Fibroblast of mammary gland (primary cell): ENCODE data around the gene TMC1.
"Not testable (repeated sequence)": the region's sequence is repeated elsewhere in the genome, so short reads cannot be mapped to it uniquely, and the experiment has no call there.

Experiments
- DNase-seq: peaks from one replicate; pipeline ENCODE4 v3.0.0-alpha.2; 2010; ENCODE audit warnings: low read depth
- H3K4me3 ChIP-seq: 2 replicates; pipeline ENCODE4 v1.5.1; 2011; ENCODE audit warnings: low read depth, mild to moderate bottlenecking, low read length, moderate library complexity; ENCODE audit not compliant: control insufficient read depth
- CTCF ChIP-seq: conservative IDR thresholded peaks from 2 replicates; pipeline ENCODE4 v1.5.1; 2011; ENCODE audit warnings: low read depth, low read length, inconsistent platforms; ENCODE audit not compliant: control insufficient read depth, insufficient read depth

The TMC1 gene

GRCh38 chr9:72480921-72481320 lies 40.5 kb upstream of the TMC1 start:
- peak; percentile 40 for DNase-seq

GRCh38 chr9:72485821-72486593 lies 35.4 kb upstream of the TMC1 start:
- peak; percentile 18 for DNase-seq
- no peak for TF ChIP-seq CTCF
- no peak overlapping the region for H3K4me3 ChIP-seq

More at GRCh38 chr9:72480921-72481320, 40.5 kb upstream of the TMC1 start:
- no peak overlapping the region for H3K4me3 ChIP-seq
- no peak for TF ChIP-seq CTCF

- H3K4me3 ChIP-seq = no peak overlapping the region
- no peak for TF ChIP-seq CTCF
- DNase-seq = no peak
Measured at GRCh38 chr9:72486594-72486955, 34.8 kb upstream of the TMC1 start.

- H3K4me3 ChIP-seq, DNase-seq: not testable (repeated sequence)
Measured at GRCh38 chr9:72487665-72488064, 33.7 kb upstream of the TMC1 start.

GRCh38 chr9:72489986-72490385 lies 31.4 kb upstream of the TMC1 start:
- H3K4me3 ChIP-seq = no peak overlapping the region
- DNase-seq = no peak
- TF ChIP-seq CTCF = no peak

GRCh38 chr9:72491242-72491641 lies 30.2 kb upstream of the TMC1 start:
- TF ChIP-seq CTCF = no peak
- no peak for DNase-seq
- H3K4me3 ChIP-seq = no peak overlapping the region

GRCh38 chr9:72494051-72494450 lies 27.4 kb upstream of the TMC1 start:
- TF ChIP-seq CTCF = no peak
- no peak for DNase-seq
- H3K4me3 ChIP-seq = no peak overlapping the region
